HG03439 (cell line): ENCODE results near the gene VKORC1.

Source experiments
- ATAC-seq: cut with Tn5 transposase; IDR thresholded peaks from one replicate; pipeline ENCODE4 v1.9.1; 2021; ENCODE audit warnings: mild to moderate bottlenecking, moderate library complexity; ENCODE audit not compliant: unreplicated experiment

Gene VKORC1

GRCh38 chr16:31083081-31083480, 11.5 kb downstream of the VKORC1 start:
- ATAC-seq: no peak

- no peak for ATAC-seq
Observed at GRCh38 chr16:31082368-31083045, 12.1 kb downstream of the VKORC1 start.

- ATAC-seq: no peak
Observed at GRCh38 chr16:31081428-31082351, 12.9 kb downstream of the VKORC1 start.

- no peak for ATAC-seq
Observed at GRCh38 chr16:31080756-31081419, 13.7 kb downstream of the VKORC1 start.

GRCh38 chr16:31080035-31080629, 14.5 kb downstream of the VKORC1 start:
- no peak for ATAC-seq

- no peak for ATAC-seq
Observed at GRCh38 chr16:31079342-31079944, 15.2 kb downstream of the VKORC1 start.

- no peak for ATAC-seq
Observed at GRCh38 chr16:31078597-31079341, 15.8 kb downstream of the VKORC1 start.

- no peak for ATAC-seq
Observed at GRCh38 chr16:31077592-31078396, 16.8 kb downstream of the VKORC1 start.

GRCh38 chr16:31077024-31077423, 17.6 kb downstream of the VKORC1 start:
- ATAC-seq: no peak

GRCh38 chr16:31076319-31076718, 18.3 kb downstream of the VKORC1 start:
- ATAC-seq: no peak

GRCh38 chr16:31074814-31075183, 19.8 kb downstream of the VKORC1 start:
- no peak for ATAC-seq

GRCh38 chr16:31073970-31074813, 20.4 kb downstream of the VKORC1 start, which contains the start of the genes ZNF646 and ZNF668:
Gene ZNF646 (plus strand): TSS chr16:31074422. CDS start chr16:31076325, 1,903 bp downstream.
Gene ZNF668 (minus strand): TSS chr16:31074240. CDS start chr16:31064459, 9,781 bp downstream.
- peak; percentile 71 for ATAC-seq

GRCh38 chr16:31073142-31073969, 21.2 kb downstream of the VKORC1 start:
- peak; percentile 53 for ATAC-seq

- peak; percentile 14 for ATAC-seq
Observed at GRCh38 chr16:31072540-31073141, 22.0 kb downstream of the VKORC1 start.

GRCh38 chr16:31071861-31072260, 22.7 kb downstream of the VKORC1 start:
- no peak for ATAC-seq

- no peak for ATAC-seq
Observed at GRCh38 chr16:31067342-31067741, 27.3 kb downstream of the VKORC1 start.
